Keratinocyte (primary cell): ENCODE results near the gene HMGXB3. TPM values are rescaled to one million over a fixed set of nuclear protein-coding genes. Genes with fewer than 3 reads are reported as not detected.

Experiments used
- DNase-seq: peaks from one replicate; pipeline ENCODE4 v3.0.0-alpha.2; 2011; ENCODE audit warnings: low read depth, missing footprints, low spot score
- FAIRE-seq: peaks from 2 replicates; lab custom pipeline; 2011; peaks lifted over from hg19 to GRCh38; lab: Jason Lieb, UNC
- H2AFZ ChIP-seq: 2 replicates; pipeline ENCODE4 v1.6.0; 2012; ENCODE audit warnings: low read length, control low read depth, inconsistent platforms; ENCODE audit not compliant: control insufficient read depth
- H3K27ac ChIP-seq: 2 replicates; pipeline ENCODE4 v1.5.1; 2011; ENCODE audit warnings: low read length; ENCODE audit not compliant: control insufficient read depth, insufficient read depth
- H3K27me3 ChIP-seq: 3 replicates; pipeline ENCODE4 v1.6.0; 2011; ENCODE audit warnings: low read length; ENCODE audit not compliant: control insufficient read depth, insufficient read depth; ENCODE audit errors: extremely low read depth
- H3K36me3 ChIP-seq, 2 experiments: 2 replicates in 1 of 2; 3 replicates in 1 of 2; pipeline ENCODE4 v1.5.1; 2011; ENCODE audit warnings: low read length in 2 of 2, mild to moderate bottlenecking in 1 of 2; ENCODE audit not compliant: control insufficient read depth in 2 of 2, insufficient read depth in 2 of 2; ENCODE audit errors: extremely low read depth in 1 of 2
- H3K4me1 ChIP-seq: 3 replicates; pipeline ENCODE4 v1.5.1; 2011; ENCODE audit warnings: low read length; ENCODE audit not compliant: control insufficient read depth, insufficient read depth; ENCODE audit errors: extremely low read depth
- H3K4me2 ChIP-seq: 3 replicates; pipeline ENCODE4 v1.6.0; 2011; ENCODE audit warnings: low read depth, low read length; ENCODE audit not compliant: control insufficient read depth, insufficient read depth; ENCODE audit errors: extremely low read depth
- H3K4me3 ChIP-seq, 3 experiments: fragments of 200-600 bp in 1 of 3; sonication (generic) in 1 of 3; 2 replicates in 2 of 3; 3 replicates in 1 of 3; pipeline ENCODE4 v1.5.1; 2011 to 2016; ENCODE audit warnings: low read length in 3 of 3, mild to moderate bottlenecking in 3 of 3, control low read depth in 2 of 3, inconsistent platforms in 1 of 3, low read depth in 1 of 3, mixed read lengths in 1 of 3, mixed run types in 1 of 3, moderate library complexity in 1 of 3; ENCODE audit not compliant: control insufficient read depth in 2 of 3, insufficient read depth in 2 of 3; ENCODE audit errors: extremely low read depth in 1 of 3
- H3K79me2 ChIP-seq: 2 replicates; pipeline ENCODE4 v1.6.0; 2012; ENCODE audit warnings: low read length; ENCODE audit not compliant: control insufficient read depth, insufficient read depth
- H3K9ac ChIP-seq: 3 replicates; pipeline ENCODE4 v1.6.0; 2011; ENCODE audit warnings: low read length; ENCODE audit not compliant: control insufficient read depth, insufficient read depth; ENCODE audit errors: extremely low read depth
- H3K9me1 ChIP-seq: 3 replicates; pipeline ENCODE4 v1.6.0; 2011; ENCODE audit warnings: low read length; ENCODE audit not compliant: control insufficient read depth, insufficient read depth; ENCODE audit errors: extremely low read depth
- H3K9me3 ChIP-seq: 2 replicates; pipeline ENCODE4 v1.5.1; 2012; ENCODE audit warnings: low read depth, low read length; ENCODE audit not compliant: control insufficient read depth
- H4K20me1 ChIP-seq: 3 replicates; pipeline ENCODE4 v1.6.0; 2011; ENCODE audit warnings: low read length; ENCODE audit not compliant: control insufficient read depth, insufficient read depth; ENCODE audit errors: extremely low read depth
- CTCF ChIP-seq, 3 experiments: IDR thresholded peaks in 1 of 3; conservative IDR thresholded peaks in 1 of 3; optimal IDR thresholded peaks in 1 of 3; 2 replicates in 2 of 3; 3 replicates in 1 of 3; pipeline versions ENCODE3 to v1.5.1; 2011; ENCODE audit warnings: low read length in 3 of 3, mild to moderate bottlenecking in 3 of 3, moderate library complexity in 2 of 3, control low read depth in 1 of 3, inconsistent platforms in 1 of 3; ENCODE audit not compliant: insufficient read depth in 2 of 3; ENCODE audit errors: extremely low read depth in 1 of 3
- EZH2 ChIP-seq: IDR thresholded peaks from one replicate; pipeline ENCODE4 v1.6.1; 2012; ENCODE audit warnings: inconsistent platforms, mild to moderate bottlenecking, low read length, moderate library complexity
- dilution Hi-C: fragments of 300-500 bp; cut with MboI; formaldehyde crosslinking; loops from one replicate; pipeline ENCODE4 v1.7.0; 2020; ENCODE audit warnings: low sequenced_read_pairs; ENCODE audit not compliant: extremely low pct_ligation_motif_present
- polyA plus RNA-seq, 5 experiments: library from polyadenylated mRNA; depleted of rRNA in 3 of 5; stranded (reverse) in 3 of 5; stranded (forward) in 1 of 5; unstranded in 1 of 5; fragments of >200 nt; gene quantifications; 1 replicate in 1 of 5; 2 replicates in 3 of 5; 3 replicates in 1 of 5; pipeline versions ENCODE4 v1.2.1 to v1.2.3, GENCODE V29; 2011 to 2012; ENCODE audit warnings: missing spikeins in 2 of 5, low read depth in 1 of 5, low replicate concordance in 1 of 5

HMGXB3 gene
- polyA plus RNA-seq, 1 donor (not counting 4 experiments of a cell fraction or from before 2014, with no cell fraction given), result 39.4 TPM

DNA sequence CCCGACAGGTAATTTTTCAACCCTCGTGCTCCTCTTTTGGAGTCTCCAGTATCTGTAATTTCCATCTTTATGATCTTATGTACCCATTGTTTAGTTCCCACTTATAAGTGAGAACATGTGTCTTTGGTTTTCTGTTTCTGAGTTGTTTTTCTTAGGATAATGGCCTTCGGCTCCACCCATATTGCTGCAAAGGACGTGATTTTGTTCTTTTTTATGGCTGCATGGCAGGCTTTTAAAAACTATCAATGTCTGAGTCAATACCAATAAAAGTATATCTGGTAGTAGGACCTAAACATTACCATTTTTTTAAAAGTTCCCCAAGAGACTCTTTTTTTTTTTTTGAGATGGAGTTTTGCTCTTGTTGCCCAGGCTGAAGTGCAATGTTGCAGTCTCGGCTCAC, 43.9 kb upstream of the HMGXB3 start:
- no peaks in the 10 kb centered on the region for H3K9me1 ChIP-seq
- no peaks in the 10 kb centered on the region for H4K20me1 ChIP-seq
- H3K4me3 ChIP-seq, result no peak overlapping the region
- FAIRE-seq (no peak), DNase-seq (no peak)
- no peak overlapping the region for H3K27ac ChIP-seq
- no peak overlapping the region for H3K4me2 ChIP-seq
- dilution Hi-C loops, result loop anchor here (25.0 kb wide), 1 partner anchor 94 kb away; no protein-coding TSS in a partner anchor
- H2AFZ ChIP-seq, result no peak overlapping the region
- peaks cover 15% of the 10 kb centered on the region for H3K4me1 ChIP-seq
- H3K36me3 ChIP-seq, result no peaks in the 10 kb centered on the region
- no peaks in the 10 kb centered on the region for H3K9me3 ChIP-seq
- no peaks in the 10 kb centered on the region for H3K27me3 ChIP-seq
- no peak overlapping the region for H3K9ac ChIP-seq
- no peak for TF ChIP-seq CTCF (optimal IDR thresholded peaks at IDR 0.05 in 1 of 3, IDR thresholded peaks at IDR 0.05 in 1 of 3, conservative IDR thresholded peaks at IDR 0.05 in 1 of 3; ENCODE audit: extremely low read depth in 1 of 3, insufficient read depth in 2 of 3, low read length in 3 of 3)
- no peak for TF ChIP-seq EZH2
- no peaks in the 10 kb centered on the region for H3K79me2 ChIP-seq

- H3K4me1 ChIP-seq, result peaks cover 16% of the 10 kb centered on the region
- H3K9ac ChIP-seq, result no peak overlapping the region
- H3K4me2 ChIP-seq, result no peak overlapping the region
- no peaks in the 10 kb centered on the region for H3K27me3 ChIP-seq
- no peak overlapping the region for H3K4me3 ChIP-seq
- DNase-seq, result no peak
- H3K79me2 ChIP-seq, result no peaks in the 10 kb centered on the region
- no peak overlapping the region for H3K27ac ChIP-seq
- no peaks in the 10 kb centered on the region for H3K9me3 ChIP-seq
- H3K9me1 ChIP-seq, result no peaks in the 10 kb centered on the region
- no peak overlapping the region for H2AFZ ChIP-seq
- H4K20me1 ChIP-seq, result no peaks in the 10 kb centered on the region
- no peaks in the 10 kb centered on the region for H3K36me3 ChIP-seq
- dilution Hi-C loops, result loop anchor here (25.0 kb wide), 1 partner anchor 96 kb away; no protein-coding TSS in a partner anchor
- TF ChIP-seq CTCF (optimal IDR thresholded peaks at IDR 0.05 in 1 of 3, IDR thresholded peaks at IDR 0.05 in 1 of 3, conservative IDR thresholded peaks at IDR 0.05 in 1 of 3; ENCODE audit: extremely low read depth in 1 of 3, insufficient read depth in 2 of 3, low read length in 3 of 3) (no peak), EZH2 (no peak)
- no peak for FAIRE-seq
These were observed 42.7 kb upstream of the HMGXB3 start for GRCh38 chr5:149957855-149958254.
